ELF-1 (cell line): ENCODE results near the gene FRAS1.
A peak's percentile ranks its signal among the peaks of the same experiment; 100 is the strongest.
"Not testable (repeated sequence)": the region's sequence is repeated elsewhere in the genome, so short reads cannot be mapped to it uniquely, and the experiment has no call there.

Experiments used
- DNase-seq: peaks from one replicate; pipeline ENCODE4 v3.0.0-alpha.2; 2016; ENCODE audit warnings: low read depth, low spot score

Gene FRAS1

DNA sequence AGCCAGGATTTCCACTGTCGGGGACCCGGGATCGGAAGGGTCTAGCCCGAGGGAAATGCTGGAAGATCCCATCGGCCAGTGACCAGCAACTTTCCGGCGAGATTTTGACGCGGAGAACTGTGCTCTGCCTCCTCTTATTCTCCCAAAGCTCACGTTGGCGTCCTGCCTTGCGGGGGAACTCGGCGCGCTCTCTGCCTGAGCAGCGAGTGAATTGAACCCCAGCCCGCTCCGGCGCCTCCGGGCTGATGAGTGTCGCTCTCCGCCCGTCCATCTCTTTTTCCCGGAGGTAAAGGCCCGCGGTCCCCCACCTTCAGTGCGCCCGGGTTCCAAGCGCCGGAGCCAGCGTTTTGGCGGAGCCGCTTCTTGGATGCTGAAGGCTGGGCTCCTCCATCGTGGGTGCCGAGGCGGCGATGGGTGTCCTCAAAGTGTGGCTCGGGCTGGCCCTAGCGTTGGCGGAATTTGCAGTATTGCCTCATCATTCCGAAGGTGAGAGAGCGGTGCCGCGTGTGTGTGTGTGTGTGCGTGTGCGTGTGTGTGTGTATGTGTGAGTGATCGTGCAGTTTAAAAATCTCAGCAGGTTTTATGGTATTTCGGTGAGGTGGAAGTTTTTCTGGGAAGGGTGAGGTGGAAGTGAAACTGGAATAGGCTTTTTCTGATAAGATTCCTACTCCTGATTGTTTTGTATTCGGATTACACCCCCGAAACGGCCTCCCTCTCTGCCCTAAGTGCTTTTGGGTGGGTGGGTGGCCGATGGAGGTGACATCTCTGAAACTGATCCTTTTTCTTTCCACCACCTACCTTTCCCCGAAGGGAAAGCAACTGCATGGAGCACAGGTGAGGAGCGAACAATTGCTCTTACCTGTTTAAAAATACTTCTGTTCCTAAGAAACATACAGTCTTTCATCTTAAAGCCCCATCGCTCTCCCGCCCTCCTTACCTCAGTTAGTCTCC, 752 bp downstream of the FRAS1 start:
- DNase-seq, result peak; percentile 69

DNA sequence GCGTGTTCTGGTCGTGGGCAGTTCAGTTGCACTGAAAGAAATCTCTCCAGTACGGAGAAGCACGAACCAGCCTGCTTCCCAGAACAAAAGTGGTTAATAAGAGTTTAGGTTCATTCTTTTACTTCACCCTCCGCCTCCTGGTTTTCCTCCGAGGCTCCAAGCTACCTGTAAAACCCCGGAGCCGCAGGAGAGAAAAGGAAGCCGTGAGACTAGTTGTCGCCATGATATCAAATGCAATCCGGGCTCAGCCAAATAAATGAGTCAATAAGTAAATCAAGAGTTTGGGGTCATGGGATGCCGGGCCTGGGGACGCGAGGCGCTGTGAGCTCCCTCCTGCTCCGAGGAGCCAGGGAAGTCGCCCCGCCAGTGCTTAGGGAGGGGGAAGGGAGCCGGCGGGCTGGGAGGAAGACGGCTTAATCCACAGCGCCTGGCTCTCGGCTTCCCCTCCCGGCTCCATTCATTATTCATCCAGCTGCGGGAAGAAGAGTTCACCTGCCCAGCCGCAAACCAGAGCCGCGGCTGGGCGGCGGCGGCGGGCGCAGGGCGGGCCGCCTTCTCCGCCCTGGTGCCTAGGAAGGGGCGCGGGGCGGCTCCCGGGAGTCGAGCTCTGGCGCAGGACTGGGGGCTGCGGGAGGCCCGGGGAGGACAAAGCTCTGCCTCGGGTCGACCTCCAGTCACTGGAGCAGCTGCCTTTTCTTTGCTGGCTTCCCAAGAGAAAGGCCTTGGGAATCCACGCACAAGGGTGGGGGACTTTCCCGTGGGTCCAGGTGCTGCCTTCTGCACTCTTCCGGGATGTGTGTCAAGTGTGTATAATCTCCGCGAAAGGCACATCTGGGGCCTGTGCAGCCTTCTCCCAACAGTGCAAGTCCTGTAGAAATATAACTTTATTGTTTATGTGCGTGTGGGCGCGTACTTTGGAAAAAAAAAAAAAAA, 1.7 kb downstream of the FRAS1 start:
- peak; percentile 85 for DNase-seq

DNA sequence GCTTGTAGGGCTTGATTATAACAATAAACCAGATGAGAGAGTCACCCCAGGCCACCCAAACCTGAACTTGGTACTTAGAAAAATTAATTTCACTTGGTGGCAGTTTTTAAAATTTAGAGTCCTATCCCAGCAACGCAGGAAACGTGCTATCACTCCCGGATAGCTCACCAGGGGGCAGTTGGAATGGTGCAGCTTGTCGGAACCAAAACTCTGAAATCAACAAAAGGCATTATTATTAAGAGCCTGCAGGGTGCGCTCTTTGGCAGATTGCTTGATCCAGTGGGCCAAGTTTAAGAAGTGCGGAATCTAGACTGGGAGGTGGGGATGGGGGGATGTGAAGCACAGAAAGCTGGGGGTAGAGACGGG, 2.4 kb downstream of the FRAS1 start:
- peak; percentile 88 for DNase-seq

DNA sequence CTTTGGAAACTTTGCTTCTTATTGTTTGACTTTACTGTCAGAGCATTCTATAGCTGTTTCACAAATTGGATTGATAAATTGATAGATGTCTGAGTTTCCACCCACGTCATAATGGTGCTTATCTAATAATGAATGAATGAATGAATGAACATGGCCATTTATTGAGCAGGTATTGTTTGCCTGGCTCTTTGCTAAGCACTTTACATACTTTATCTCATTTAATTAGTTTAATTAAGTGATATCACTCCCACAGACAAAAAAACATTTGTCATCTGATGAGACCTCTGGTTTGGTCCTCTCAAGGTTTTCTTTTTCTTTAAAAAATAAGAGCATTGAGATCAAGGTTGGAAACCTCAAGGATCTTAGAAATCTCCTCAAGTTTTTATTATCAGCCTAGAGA, 2.8 kb downstream of the FRAS1 start:
- no peak for DNase-seq

DNA sequence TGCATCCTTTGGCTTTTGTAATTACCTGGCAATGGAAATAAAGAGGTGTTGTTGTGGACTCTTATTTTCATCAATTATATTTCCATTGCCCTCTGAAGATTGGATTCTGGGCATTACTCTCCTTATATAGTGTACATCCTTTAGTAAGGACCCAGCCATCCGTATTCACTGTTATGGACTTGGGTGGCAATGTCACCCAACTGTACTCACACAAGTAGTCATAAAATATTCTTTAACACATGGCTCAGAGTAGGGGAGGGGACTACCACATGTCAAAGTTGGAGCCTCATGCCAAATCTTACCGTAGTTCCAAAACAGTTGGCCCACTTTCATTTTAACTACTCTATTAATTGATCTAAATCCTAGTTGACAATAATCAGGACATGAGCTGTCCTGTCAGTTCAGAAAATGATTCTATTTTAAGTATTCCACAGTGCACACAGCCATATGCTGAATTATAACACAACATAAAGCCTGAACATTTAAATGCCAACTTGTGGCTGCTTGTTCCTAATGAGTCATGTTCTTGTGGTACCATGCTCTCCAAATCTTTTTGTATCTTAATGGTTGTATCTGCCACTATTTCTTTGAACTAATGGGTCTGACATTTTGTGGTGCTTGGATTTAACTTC, 4.9 kb downstream of the FRAS1 start:
- no peak for DNase-seq

DNA sequence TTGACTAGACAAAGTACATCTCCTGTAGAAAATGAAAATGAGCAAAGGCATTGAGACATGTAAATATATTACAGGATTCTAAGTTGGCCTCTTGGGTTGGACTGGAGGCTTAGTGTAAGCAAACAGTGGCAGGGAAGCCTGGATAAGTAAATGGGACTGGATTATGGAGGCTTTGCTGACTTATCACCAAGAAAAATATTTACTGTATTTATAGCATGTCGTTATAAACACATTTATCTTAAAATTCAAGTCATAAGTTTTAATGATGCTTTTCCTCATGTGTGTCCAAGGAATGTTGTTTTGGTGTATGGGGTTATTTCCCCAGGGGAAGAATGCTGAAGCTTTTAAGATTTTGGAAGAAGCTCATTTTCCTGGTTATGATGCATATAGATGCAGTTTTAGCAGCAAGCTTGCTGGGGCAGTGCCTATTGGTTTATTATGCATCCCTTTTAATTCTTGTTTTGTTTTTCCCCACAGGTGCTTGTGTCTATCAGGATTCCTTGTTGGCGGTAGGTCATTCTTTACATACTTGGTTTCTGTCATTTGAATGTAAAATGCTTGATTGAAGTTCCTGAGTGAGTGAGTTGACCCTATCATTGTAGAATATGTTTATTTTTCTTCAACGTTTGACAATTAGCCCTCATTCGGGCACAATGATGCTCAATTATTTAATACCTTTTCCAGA, 8.5 kb downstream of the FRAS1 start:
- DNase-seq, result no peak

DNA sequence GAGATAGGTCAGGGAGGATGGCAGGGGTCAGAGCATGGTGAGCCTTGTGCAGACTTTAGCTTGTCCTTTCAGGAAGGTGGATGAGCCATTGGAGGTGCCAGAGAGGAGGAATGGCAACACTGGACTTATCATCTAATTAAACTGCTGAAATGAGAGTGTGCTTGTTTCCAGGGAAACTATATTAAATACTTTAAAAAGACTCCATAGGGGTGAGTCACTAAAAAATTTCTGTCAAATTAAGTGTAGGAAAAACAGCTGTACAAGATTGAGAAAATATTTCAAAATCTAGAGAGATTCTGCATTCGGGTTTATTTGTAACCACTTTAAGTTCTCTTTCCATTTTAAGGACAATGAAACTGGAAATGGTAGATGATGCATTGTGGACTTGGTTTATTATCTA, 11.4 kb downstream of the FRAS1 start:
- no peak for DNase-seq

DNA sequence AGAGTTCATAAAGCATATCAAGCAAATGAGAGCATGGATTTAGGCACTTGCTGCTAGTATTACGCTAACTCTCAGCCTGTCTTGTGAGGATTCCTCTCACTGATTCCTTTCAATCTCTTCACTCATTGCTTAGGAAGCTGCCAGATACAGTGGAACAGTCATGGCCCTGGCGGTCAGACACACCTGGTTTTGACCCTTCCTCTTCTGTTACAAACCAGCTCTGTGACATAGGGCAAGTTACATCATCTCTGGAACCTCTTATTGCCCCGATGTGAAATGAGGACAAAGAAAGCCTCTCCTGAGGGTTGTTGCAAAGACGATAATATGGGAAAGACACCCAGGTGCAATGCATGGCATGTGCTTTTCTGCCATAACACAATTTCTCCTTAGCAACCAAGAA, 12.2 kb downstream of the FRAS1 start:
- no peak for DNase-seq

DNA sequence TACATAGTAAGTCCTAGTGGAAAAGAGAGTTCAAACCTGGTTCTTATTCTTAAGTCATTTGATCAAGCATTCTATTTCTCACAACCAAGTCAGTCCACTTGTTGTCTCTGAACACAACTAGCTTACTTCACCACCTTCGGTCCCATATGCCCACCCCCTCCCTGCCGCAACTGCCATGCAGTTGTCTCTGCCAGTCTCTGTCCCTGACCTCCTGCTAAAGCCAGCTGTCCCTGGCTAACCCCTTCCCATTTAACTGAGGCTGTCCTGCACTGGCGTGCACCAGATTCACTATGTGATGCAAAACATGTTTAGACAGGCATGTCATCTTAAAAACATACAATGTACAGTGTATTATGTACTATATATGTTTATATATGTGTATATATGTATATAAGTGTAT, 12.7 kb downstream of the FRAS1 start:
- DNase-seq, result no peak

DNA sequence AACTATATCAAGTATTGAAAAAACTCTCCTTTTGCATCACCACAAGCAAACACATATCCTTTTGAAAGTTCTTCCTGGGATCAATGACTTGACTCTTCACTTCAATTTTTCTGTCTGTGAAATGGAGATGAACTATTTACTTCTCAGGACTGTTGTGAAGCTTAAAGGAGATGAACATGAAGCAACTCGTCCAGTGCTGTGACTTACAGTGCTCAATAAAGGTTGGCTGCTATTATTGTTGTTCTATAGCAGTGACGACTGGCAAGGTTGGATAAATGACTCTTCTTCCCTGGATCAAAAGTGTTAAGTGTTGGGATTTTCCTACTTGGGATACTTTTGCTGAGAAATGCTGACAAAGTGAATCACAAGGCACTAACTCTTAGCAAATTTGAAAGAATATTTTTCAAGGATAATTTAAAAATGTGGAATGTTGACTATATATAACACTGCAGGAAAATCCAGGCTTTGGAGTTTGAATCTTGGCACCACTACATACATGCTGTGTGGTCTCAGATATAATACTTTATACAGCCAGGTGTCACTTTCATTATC, 13.7 kb downstream of the FRAS1 start:
- DNase-seq, result no peak

DNA sequence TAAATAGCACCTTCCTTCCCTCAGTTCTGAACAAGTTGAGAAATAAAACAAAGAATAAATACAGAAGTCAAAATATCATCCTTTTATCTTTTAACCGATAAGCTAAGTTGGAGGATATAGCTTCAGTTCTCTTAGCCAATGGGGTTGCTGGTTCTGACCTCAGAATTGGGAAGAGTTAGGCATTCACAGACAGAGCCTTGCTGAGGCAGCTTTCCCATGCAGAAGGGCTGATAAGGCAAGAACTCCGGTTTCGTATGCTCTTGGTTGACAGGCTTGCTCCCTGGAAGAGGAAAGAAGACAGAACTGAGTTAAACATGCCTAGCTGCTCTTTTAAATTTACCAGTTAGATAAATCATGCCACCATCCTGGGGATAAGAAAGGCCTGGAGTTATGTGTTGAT, 17.6 kb downstream of the FRAS1 start:
- DNase-seq, result peak; percentile 12

DNA sequence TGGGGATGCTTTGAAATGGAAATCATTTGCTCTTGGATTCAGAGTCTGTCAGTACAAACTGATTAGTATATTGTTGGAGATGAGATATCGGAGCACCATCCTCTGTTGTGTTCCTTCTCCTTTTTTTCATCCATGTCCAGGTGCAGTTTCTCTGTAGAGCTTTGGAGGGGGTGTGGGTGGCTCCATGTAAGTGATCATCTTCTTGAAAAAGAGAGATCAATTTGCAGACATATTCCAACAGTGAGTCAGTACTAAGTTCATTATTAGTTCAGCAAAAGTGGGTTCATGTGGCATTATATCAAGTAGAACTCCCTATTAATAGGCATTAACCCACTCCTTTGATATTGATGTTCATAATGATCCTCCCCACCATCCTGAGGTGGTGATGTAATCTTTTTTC, 18.9 kb downstream of the FRAS1 start:
- no peak for DNase-seq

DNA sequence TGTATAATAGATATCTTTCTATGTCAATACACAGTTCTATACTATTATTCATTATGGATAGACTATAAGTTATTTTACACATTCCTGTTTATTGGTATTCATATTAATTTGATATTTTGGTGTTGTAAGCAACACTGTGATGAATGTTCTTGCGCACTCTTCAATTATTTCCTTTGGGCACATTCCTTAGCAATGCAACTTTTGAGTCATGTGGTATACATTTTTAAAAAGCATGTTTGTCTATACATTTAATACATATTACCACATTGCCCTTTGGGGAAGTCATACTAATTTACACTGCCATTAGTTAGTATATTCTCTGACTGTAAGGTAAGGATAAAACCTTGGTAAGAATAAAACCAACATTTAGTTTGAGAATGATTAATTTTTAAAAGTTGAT, 21.0 kb downstream of the FRAS1 start:
- no peak for DNase-seq

DNA sequence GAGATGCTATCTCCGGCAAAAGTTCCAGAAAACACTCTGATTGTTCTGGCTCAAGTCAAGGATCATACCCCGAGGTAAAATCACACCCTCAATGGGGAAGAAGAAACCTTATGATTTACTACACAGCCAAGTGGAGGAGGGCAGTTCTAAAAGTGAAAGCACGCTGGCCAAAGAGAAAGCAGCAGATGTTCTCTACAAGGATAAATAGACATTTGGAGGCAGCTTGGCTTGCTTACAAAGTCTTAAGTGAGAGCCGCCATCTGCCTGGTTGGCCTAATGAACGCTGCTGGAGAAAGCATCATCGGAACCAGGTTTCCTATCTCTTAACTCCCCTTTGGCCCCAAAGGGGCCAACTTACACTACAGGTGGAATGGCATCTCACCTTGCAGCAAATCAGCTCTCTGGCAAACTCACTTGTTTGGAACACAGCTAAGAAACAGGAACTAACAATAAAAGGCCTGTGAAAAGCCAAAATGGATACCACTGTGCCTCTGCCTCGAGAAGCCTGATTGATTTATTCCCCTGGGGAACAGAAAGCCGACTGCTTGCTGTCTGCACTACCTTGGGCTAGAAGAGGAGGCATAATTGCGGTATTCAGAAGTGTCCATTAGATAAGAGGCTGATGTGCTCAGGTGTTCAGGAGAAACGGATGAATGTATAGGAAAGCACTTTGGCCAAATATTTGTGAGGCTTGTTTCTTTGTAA, 22.8 kb downstream of the FRAS1 start:
- peak; percentile 20 for DNase-seq

DNA sequence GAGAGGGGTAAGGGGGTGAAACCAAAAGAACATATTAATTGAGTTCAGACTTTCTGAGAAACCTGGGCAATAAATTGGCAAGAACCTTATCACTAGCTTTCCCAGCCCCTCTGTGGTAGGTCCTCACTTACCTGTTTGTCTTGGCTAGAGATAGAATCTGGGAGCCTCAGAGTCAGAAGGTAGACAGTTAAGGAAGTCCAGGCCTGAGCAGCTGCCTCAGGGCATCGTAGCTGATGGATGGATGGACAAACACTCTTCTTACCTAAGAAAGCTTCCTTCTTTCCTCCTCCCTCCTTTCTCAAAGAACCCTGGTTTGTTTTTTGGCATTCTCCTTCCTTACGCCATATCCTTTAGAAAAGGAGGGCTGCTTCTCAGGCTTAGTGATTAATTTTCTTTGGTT, 24.4 kb downstream of the FRAS1 start:
- DNase-seq, result peak; percentile 80

DNA sequence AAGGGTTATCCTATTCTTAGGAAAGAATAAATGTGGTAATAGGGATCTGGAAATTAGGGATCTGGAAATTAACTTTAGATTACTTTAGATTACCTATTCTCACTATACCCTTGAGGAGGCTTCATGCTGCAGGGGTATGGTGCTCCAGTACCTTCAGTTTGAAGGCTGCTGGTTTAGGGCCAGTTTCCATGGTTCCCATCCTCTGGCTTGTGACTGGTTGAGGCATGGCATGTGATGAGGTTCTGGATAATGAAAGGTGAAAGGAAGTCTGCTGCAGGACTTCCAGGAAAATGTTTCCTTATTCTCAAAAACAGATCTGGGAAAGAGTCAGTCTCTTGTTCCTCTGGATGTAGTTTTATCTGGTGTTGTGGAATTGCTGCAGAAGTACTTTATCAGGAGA, 25.9 kb downstream of the FRAS1 start:
- peak; percentile 12 for DNase-seq

DNA sequence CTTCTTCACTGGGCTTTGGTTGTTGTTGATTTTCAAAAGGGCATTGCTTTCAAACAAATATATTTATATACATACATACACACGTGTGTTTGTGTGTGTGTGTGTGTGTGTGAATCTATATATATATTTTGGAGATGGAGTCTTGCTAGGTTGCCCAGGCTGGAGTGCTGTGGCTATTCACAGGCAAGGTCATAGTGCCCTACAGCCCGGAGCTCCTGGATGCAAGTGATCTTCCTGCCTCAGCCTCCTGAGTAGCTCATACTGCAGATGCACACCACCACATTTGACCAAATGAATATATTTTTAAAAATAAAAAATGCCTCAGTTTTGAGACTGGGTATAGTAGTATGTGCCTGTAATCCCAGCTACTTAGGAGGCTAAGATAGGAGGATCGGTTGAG, 34.4 kb downstream of the FRAS1 start:
- DNase-seq, result no peak

DNA sequence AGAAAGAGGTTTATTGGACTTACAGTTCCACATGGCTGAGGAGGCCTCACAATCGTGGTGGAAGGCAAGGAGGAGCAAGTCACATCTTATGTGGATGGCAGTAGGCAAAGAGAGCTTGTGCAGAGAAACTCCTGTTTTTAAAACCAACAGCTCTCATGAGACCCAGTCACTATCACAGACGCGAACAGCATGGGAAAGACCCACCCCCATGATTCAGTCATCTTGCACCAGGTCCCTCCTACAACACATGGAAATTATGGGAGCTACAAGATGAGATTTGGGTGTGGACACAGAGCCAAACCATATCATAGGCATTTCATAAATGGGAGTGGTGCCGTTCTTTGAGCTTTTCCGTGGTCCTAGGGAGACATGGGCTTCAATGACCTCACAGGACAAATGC, 35.2 kb downstream of the FRAS1 start:
- DNase-seq, result not testable (repeated sequence)

DNA sequence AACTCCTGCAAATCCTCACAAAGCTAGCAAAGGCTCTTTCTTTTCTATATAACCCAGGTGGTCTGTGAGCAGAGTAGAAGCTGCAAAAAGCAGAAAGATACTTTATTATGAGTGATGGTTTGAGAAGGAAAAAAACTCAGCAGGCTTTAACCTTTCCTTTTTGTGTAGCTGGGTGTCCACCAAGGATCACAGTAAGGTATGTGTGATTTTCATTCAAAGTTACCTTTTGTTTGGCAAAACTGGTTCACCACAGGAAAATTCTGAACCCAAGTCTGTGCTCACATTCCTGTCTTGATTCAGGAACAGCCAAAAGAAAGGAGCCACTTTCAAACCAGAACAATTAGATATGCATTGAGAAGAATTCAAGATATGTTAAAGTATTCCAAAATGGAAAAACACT, 35.7 kb downstream of the FRAS1 start:
- DNase-seq, result peak; percentile 29

DNA sequence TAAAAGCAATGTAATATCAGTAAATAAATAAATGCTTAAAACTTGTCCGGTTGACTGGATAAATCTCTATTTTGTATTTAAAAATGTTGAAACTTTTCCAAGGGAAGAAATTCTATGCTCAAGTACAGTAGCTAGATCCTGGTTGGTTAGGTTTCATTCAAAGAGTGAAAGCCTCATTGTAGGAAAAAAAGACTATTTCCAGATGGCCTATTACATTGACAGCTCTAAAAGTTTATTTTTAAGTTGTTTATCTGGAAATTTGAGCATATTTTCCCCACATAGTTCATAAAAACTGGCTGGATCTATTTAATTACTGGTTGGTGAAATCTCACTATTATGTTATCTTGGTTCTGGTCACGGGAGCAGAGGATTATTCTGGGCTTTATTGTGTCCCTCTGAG, 38.0 kb downstream of the FRAS1 start:
- no peak for DNase-seq

DNA sequence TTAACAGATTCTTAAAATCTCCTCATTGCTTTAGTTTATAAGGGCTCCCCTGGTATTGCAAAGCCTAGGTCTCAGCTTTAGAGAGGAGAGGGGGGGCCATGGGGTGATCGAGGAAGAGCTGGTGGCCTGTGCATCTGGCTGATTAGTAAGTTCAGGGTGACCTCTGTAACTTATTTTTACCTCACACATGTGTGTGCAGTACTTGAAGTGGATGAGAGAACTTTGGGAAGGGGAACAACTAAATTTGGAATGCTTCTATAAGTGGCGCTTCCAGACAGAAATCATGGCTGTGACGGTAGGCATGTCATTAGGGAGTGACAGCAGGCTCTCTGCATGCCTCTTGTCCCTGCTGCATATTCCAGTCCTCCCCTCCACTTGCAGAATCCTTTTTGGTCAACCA, 41.9 kb downstream of the FRAS1 start:
- no peak for DNase-seq
